GM19467 (cell line): ENCODE measurements around the gene FCGR2B.
A peak's percentile ranks its signal among the peaks of the same experiment; 100 is the strongest.
"Not testable (repeated sequence)": the region's sequence is repeated elsewhere in the genome, so short reads cannot be mapped to it uniquely, and the experiment has no call there.

Experiments used
- ATAC-seq: cut with Tn5 transposase; IDR thresholded peaks from one replicate; pipeline ENCODE4 v1.9.1; 2021; ENCODE audit warnings: mild to moderate bottlenecking, moderate library complexity; ENCODE audit not compliant: unreplicated experiment

The FCGR2B gene

GRCh38 chr1:161705537-161705936 lies 42.6 kb downstream of the FCGR2B start:
- ATAC-seq, result peak; percentile 37

GRCh38 chr1:161706113-161706481 lies 43.2 kb downstream of the FCGR2B start:
- no peak for ATAC-seq

GRCh38 chr1:161706482-161707347 lies 43.8 kb downstream of the FCGR2B start, which contains the start of gene FCRLA:
TSS of gene FCRLA (plus strand) at chr1:161707229. CDS start at chr1:161707265, 36 bp downstream.
- ATAC-seq, result peak; percentile 54

GRCh38 chr1:161707503-161707902 lies 44.6 kb downstream of the FCGR2B start:
- ATAC-seq, result no peak

- ATAC-seq, result no peak
These were observed 46.4 kb downstream of the FCGR2B start for GRCh38 chr1:161709373-161709772.

GRCh38 chr1:161710560-161710959 lies 47.6 kb downstream of the FCGR2B start:
- ATAC-seq, result no peak

GRCh38 chr1:161718559-161719324 lies 55.8 kb downstream of the FCGR2B start:
- ATAC-seq, result peak; percentile 41

- ATAC-seq, result peak; percentile 24
These were observed 56.3 kb downstream of the FCGR2B start for GRCh38 chr1:161719325-161719611.

GRCh38 chr1:161720422-161720821 lies 57.5 kb downstream of the FCGR2B start:
- ATAC-seq, result no peak

- ATAC-seq, result no peak
These were observed 58.2 kb downstream of the FCGR2B start, which contains the start of gene FCRLB for GRCh38 chr1:161720956-161721737. TSS of gene FCRLB (plus strand) at chr1:161721544. CDS start at chr1:161722673, 1,129 bp downstream.

- ATAC-seq, result no peak
These were observed 58.9 kb downstream of the FCGR2B start for GRCh38 chr1:161721738-161722343.

GRCh38 chr1:161722406-161722805 lies 59.5 kb downstream of the FCGR2B start:
- no peak for ATAC-seq

- ATAC-seq, result no peak
These were observed 60.7 kb downstream of the FCGR2B start for GRCh38 chr1:161723459-161724141.

GRCh38 chr1:161725258-161725907 lies 62.4 kb downstream of the FCGR2B start:
- ATAC-seq, result not testable (repeated sequence)

GRCh38 chr1:161725908-161726472 lies 63.0 kb downstream of the FCGR2B start:
- no peak for ATAC-seq

- ATAC-seq, result peak; percentile 54
These were observed 63.7 kb downstream of the FCGR2B start for GRCh38 chr1:161726473-161727255.

GRCh38 chr1:161727256-161727924 lies 64.4 kb downstream of the FCGR2B start:
- no peak for ATAC-seq
